Activated naive CD4-positive, alpha-beta T cell treated with anti-CD3 and anti-CD28 coated beads, Interleukin-2, amount 50 U/mL, for 24 hours (primary cell): ENCODE results near the gene ZNF267.
"Not testable (repeated sequence)": the region's sequence is repeated elsewhere in the genome, so short reads cannot be mapped to it uniquely, and the experiment has no call there.

ENCODE experiments used
- H3K27ac Mint-ChIP-seq: one replicate; pipeline ENCODE4 v1.8.0; 2021; ENCODE audit warnings: mild to moderate bottlenecking, mixed read lengths
- H3K27me3 Mint-ChIP-seq: one replicate; pipeline ENCODE4 v1.8.0; 2021; ENCODE audit warnings: mixed read lengths
- H3K36me3 Mint-ChIP-seq: one replicate; pipeline ENCODE4 v1.8.0; 2021; ENCODE audit warnings: mixed read lengths
- H3K4me1 Mint-ChIP-seq: one replicate; pipeline ENCODE4 v1.8.0; 2021; ENCODE audit warnings: mixed read lengths
- H3K4me3 Mint-ChIP-seq: one replicate; pipeline ENCODE4 v1.8.0; 2021; ENCODE audit warnings: mild to moderate bottlenecking, mixed read lengths
- H3K9me3 Mint-ChIP-seq: one replicate; pipeline ENCODE4 v1.8.0; 2021; ENCODE audit warnings: mixed read lengths

Gene ZNF267

GRCh38 chr16:31873556-31874365 is at the start of gene ZNF267:
TSS of gene ZNF267 (plus strand) at chr16:31873807. CDS start at chr16:31873967, 160 bp downstream.
- Mint-ChIP-seq H3K36me3 (peaks cover 39% of the 10 kb centered on the region), H3K27me3 (no peaks in the 10 kb centered on the region), H3K9me3 (no peaks in the 10 kb centered on the region), H3K4me1 (peaks cover 79% of the 10 kb centered on the region), H3K27ac (peak within 1 kb of the TSS; percentile 100), H3K4me3 (peak within 1 kb of the TSS; percentile 97)

GRCh38 chr16:31833047-31833446 is 40.6 kb upstream of the ZNF267 start:
- Mint-ChIP-seq H3K9me3 (peaks cover 6% of the 10 kb centered on the region), H3K36me3 (peaks cover 4% of the 10 kb centered on the region), H3K27me3 (no peaks in the 10 kb centered on the region), H3K4me3 (no peak overlapping the region), H3K27ac (no peak overlapping the region), H3K4me1 (no peaks in the 10 kb centered on the region)

GRCh38 chr16:31836396-31836795 is 37.2 kb upstream of the ZNF267 start:
- H3K27me3 Mint-ChIP-seq, H3K4me1 Mint-ChIP-seq: not testable (repeated sequence)
- peaks cover 11% of the 10 kb centered on the region for H3K9me3 Mint-ChIP-seq

GRCh38 chr16:31842864-31843263 is 30.7 kb upstream of the ZNF267 start:
- H3K4me3 Mint-ChIP-seq, result no peak overlapping the region

More at GRCh38 chr16:31836396-31836795, 37.2 kb upstream of the ZNF267 start:
- not testable (repeated sequence) for H3K27ac Mint-ChIP-seq, H3K4me3 Mint-ChIP-seq, H3K36me3 Mint-ChIP-seq

GRCh38 chr16:31848572-31848971 is 25.0 kb upstream of the ZNF267 start:
- H3K36me3 Mint-ChIP-seq, result peaks cover 15% of the 10 kb centered on the region
- not testable (repeated sequence) for H3K27me3 Mint-ChIP-seq, H3K4me1 Mint-ChIP-seq, H3K27ac Mint-ChIP-seq, H3K4me3 Mint-ChIP-seq
- H3K9me3 Mint-ChIP-seq, result peaks cover 28% of the 10 kb centered on the region

More at GRCh38 chr16:31842864-31843263, 30.7 kb upstream of the ZNF267 start:
- H3K4me1 Mint-ChIP-seq, result no peaks in the 10 kb centered on the region
- peaks cover 4% of the 10 kb centered on the region for H3K36me3 Mint-ChIP-seq
- peaks cover 24% of the 10 kb centered on the region for H3K9me3 Mint-ChIP-seq
- H3K27ac Mint-ChIP-seq, result no peak overlapping the region
- H3K27me3 Mint-ChIP-seq, result peaks cover 1% of the 10 kb centered on the region

- Mint-ChIP-seq H3K27me3 (no peaks in the 10 kb centered on the region), H3K27ac (no peak overlapping the region), H3K4me3 (no peak overlapping the region), H3K4me1 (no peaks in the 10 kb centered on the region), H3K36me3 (peaks cover 12% of the 10 kb centered on the region), H3K9me3 (peaks cover 19% of the 10 kb centered on the region)
Measured at GRCh38 chr16:31853291-31853690, 20.3 kb upstream of the ZNF267 start.

GRCh38 chr16:31860508-31860907 is 13.1 kb upstream of the ZNF267 start:
- no peak overlapping the region for H3K4me3 Mint-ChIP-seq
- no peaks in the 10 kb centered on the region for H3K27me3 Mint-ChIP-seq
- no peak overlapping the region for H3K27ac Mint-ChIP-seq
- no peaks in the 10 kb centered on the region for H3K36me3 Mint-ChIP-seq
- H3K4me1 Mint-ChIP-seq, result peaks cover 35% of the 10 kb centered on the region
- H3K9me3 Mint-ChIP-seq, result no peaks in the 10 kb centered on the region

- Mint-ChIP-seq H3K4me1 (peaks cover 35% of the 10 kb centered on the region), H3K27ac (peak overlapping the region; percentile 3), H3K27me3 (no peaks in the 10 kb centered on the region), H3K9me3 (no peaks in the 10 kb centered on the region), H3K36me3 (no peaks in the 10 kb centered on the region), H3K4me3 (peak overlapping the region; percentile 0)
Measured at GRCh38 chr16:31861455-31861854, 12.2 kb upstream of the ZNF267 start.

GRCh38 chr16:31862761-31863160 is 10.8 kb upstream of the ZNF267 start:
- no peak overlapping the region for H3K4me3 Mint-ChIP-seq
- H3K4me1 Mint-ChIP-seq, result peaks cover 35% of the 10 kb centered on the region
- no peak overlapping the region for H3K27ac Mint-ChIP-seq
- H3K9me3 Mint-ChIP-seq, result no peaks in the 10 kb centered on the region
- no peaks in the 10 kb centered on the region for H3K36me3 Mint-ChIP-seq
- no peaks in the 10 kb centered on the region for H3K27me3 Mint-ChIP-seq

GRCh38 chr16:31868164-31868563 is 5.4 kb upstream of the ZNF267 start:
- H3K9me3 Mint-ChIP-seq, result no peaks in the 10 kb centered on the region
- H3K27ac Mint-ChIP-seq, result peak overlapping the region; percentile 96
- H3K4me3 Mint-ChIP-seq, result no peak overlapping the region
- H3K4me1 Mint-ChIP-seq, result peaks cover 57% of the 10 kb centered on the region
- no peaks in the 10 kb centered on the region for H3K36me3 Mint-ChIP-seq
- no peaks in the 10 kb centered on the region for H3K27me3 Mint-ChIP-seq

- Mint-ChIP-seq H3K27ac (peak overlapping the region; percentile 96), H3K4me1 (peaks cover 59% of the 10 kb centered on the region), H3K9me3 (no peaks in the 10 kb centered on the region), H3K36me3 (peaks cover 2% of the 10 kb centered on the region), H3K27me3 (no peaks in the 10 kb centered on the region), H3K4me3 (peak overlapping the region; percentile 75)
Measured at GRCh38 chr16:31868691-31869167, 4.9 kb upstream of the ZNF267 start.

- Mint-ChIP-seq H3K36me3 (peaks cover 6% of the 10 kb centered on the region), H3K9me3 (no peaks in the 10 kb centered on the region), H3K27me3 (no peaks in the 10 kb centered on the region), H3K27ac (peak overlapping the region; percentile 96), H3K4me3 (peak overlapping the region; percentile 75), H3K4me1 (peaks cover 60% of the 10 kb centered on the region)
Measured at GRCh38 chr16:31869511-31870201, 4.0 kb upstream of the ZNF267 start.

GRCh38 chr16:31870809-31871208 is 2.8 kb upstream of the ZNF267 start:
- Mint-ChIP-seq H3K27me3 (no peaks in the 10 kb centered on the region), H3K4me1 (peaks cover 63% of the 10 kb centered on the region), H3K4me3 (peak overlapping the region; percentile 51), H3K36me3 (peaks cover 14% of the 10 kb centered on the region), H3K27ac (peak overlapping the region; percentile 63), H3K9me3 (no peaks in the 10 kb centered on the region)

GRCh38 chr16:31871510-31871909 is 2.1 kb upstream of the ZNF267 start:
- Mint-ChIP-seq H3K27me3 (no peaks in the 10 kb centered on the region), H3K4me1 (peaks cover 69% of the 10 kb centered on the region), H3K27ac (peak overlapping the region; percentile 55), H3K36me3 (peaks cover 20% of the 10 kb centered on the region), H3K4me3 (peak overlapping the region; percentile 20), H3K9me3 (no peaks in the 10 kb centered on the region)

GRCh38 chr16:31872201-31872600 is 1.4 kb upstream of the ZNF267 start:
- Mint-ChIP-seq H3K27me3 (no peaks in the 10 kb centered on the region), H3K4me3 (peak overlapping the region; percentile 97), H3K27ac (peak overlapping the region; percentile 51), H3K9me3 (no peaks in the 10 kb centered on the region), H3K4me1 (peaks cover 72% of the 10 kb centered on the region), H3K36me3 (peaks cover 25% of the 10 kb centered on the region)
